Trophoblast cell (in vitro differentiated cells and primary cell): ENCODE measurements around the gene NUAK2.

Source experiments
- DNase-seq, 2 donors: peaks; one replicate each; pipeline ENCODE4 v3.0.0-alpha.2; 2016
- H2AFZ ChIP-seq: 2 replicates; pipeline ENCODE4 v1.6.1; 2013; ENCODE audit warnings: low read length, moderate library complexity, mild to moderate bottlenecking; ENCODE audit not compliant: insufficient read depth, poor library complexity
- H2AK5ac ChIP-seq: 2 replicates; pipeline ENCODE4 v1.6.1; 2013; ENCODE audit warnings: mild to moderate bottlenecking, low read length
- H2BK120ac ChIP-seq: 2 replicates; pipeline ENCODE4 v1.6.1; 2013; ENCODE audit warnings: low read length, mild to moderate bottlenecking, moderate library complexity; ENCODE audit not compliant: insufficient read depth, poor library complexity
- H2BK12ac ChIP-seq: 2 replicates; pipeline ENCODE4 v1.6.1; 2013; ENCODE audit warnings: mild to moderate bottlenecking, low read length, moderate library complexity
- H2BK5ac ChIP-seq: 2 replicates; pipeline ENCODE4 v1.6.1; 2013; ENCODE audit warnings: low read length, low read depth, moderate library complexity, mild to moderate bottlenecking; ENCODE audit not compliant: poor library complexity
- H3K14ac ChIP-seq: 2 replicates; pipeline ENCODE4 v1.6.1; 2013; ENCODE audit warnings: mild to moderate bottlenecking, low read length
- H3K18ac ChIP-seq: 2 replicates; pipeline ENCODE4 v1.6.1; 2013; ENCODE audit warnings: mild to moderate bottlenecking, low read length
- H3K23ac ChIP-seq: 2 replicates; pipeline ENCODE4 v1.6.1; 2013; ENCODE audit warnings: low read length
- H3K27ac ChIP-seq: 2 replicates; pipeline ENCODE4 v1.5.1; 2013; ENCODE audit warnings: low read depth, mild to moderate bottlenecking, inconsistent platforms, low read length, moderate library complexity
- H3K27me3 ChIP-seq: 2 replicates; pipeline ENCODE4 v1.6.1; 2013; ENCODE audit warnings: inconsistent platforms, mild to moderate bottlenecking, low read length, moderate library complexity; ENCODE audit not compliant: insufficient read depth
- H3K36me3 ChIP-seq, 2 experiments: 1 replicate in 1 of 2; 2 replicates in 1 of 2; pipeline ENCODE4 v1.6.1; 2013; ENCODE audit warnings: low read length in 2 of 2, mild to moderate bottlenecking in 2 of 2, moderate library complexity in 1 of 2; ENCODE audit not compliant: insufficient read depth in 2 of 2, control insufficient read depth in 1 of 2
- H3K4ac ChIP-seq: 2 replicates; pipeline ENCODE4 v1.6.1; 2013; ENCODE audit warnings: low read depth, mild to moderate bottlenecking, low read length, moderate library complexity
- H3K4me1 ChIP-seq, 2 experiments: 1 replicate in 1 of 2; 2 replicates in 1 of 2; pipeline ENCODE4 v1.6.1; 2013; ENCODE audit warnings: low read length in 2 of 2, mild to moderate bottlenecking in 2 of 2, moderate library complexity in 1 of 2; ENCODE audit not compliant: insufficient read depth in 2 of 2, control insufficient read depth in 1 of 2
- H3K4me2 ChIP-seq: 2 replicates; pipeline ENCODE4 v1.6.1; 2013; ENCODE audit warnings: inconsistent platforms, mild to moderate bottlenecking, low read length, moderate library complexity
- H3K4me3 ChIP-seq: 2 replicates; pipeline ENCODE4 v1.5.1; 2013; ENCODE audit warnings: mild to moderate bottlenecking, low read depth, low read length, inconsistent platforms
- H3K79me1 ChIP-seq: one replicate; pipeline ENCODE4 v1.6.1; 2013; ENCODE audit warnings: low read length
- H3K79me2 ChIP-seq: 2 replicates; pipeline ENCODE4 v1.6.1; 2013; ENCODE audit warnings: low read length, mild to moderate bottlenecking; ENCODE audit not compliant: control insufficient read depth, insufficient read depth, poor library complexity
- H3K9ac ChIP-seq: 2 replicates; pipeline ENCODE4 v1.6.1; 2013; ENCODE audit warnings: mild to moderate bottlenecking, low read length
- H3K9me3 ChIP-seq: 2 replicates; pipeline ENCODE4 v1.6.1; 2013; ENCODE audit warnings: low read depth, mild to moderate bottlenecking, control low read depth, inconsistent platforms, low read length; ENCODE audit not compliant: insufficient read depth
- H4K12ac ChIP-seq: 2 replicates; pipeline ENCODE4 v1.6.1; 2013; ENCODE audit warnings: low read depth, mild to moderate bottlenecking, low read length, moderate library complexity
- H4K8ac ChIP-seq: 2 replicates; pipeline ENCODE4 v1.6.1; 2013; ENCODE audit warnings: low read depth, mild to moderate bottlenecking, low read length, moderate library complexity
- H4K91ac ChIP-seq: one replicate; pipeline ENCODE4 v1.6.1; 2013; ENCODE audit warnings: low read depth, mild to moderate bottlenecking, low read length, moderate library complexity
- WGBS: extraction: QIAGEN DNeasy Blood & Tissue Kit; methylation state at CpG from one replicate; pipeline ENCODE4 v1.1.7; 2013; ENCODE audit warnings: missing lambda C conversion rate; ENCODE audit not compliant: insufficient read length, insufficient coverage; ENCODE audit errors: extremely low coverage; 5-methylcytosine and 5-hydroxymethylcytosine counted together

Gene NUAK2

DNA sequence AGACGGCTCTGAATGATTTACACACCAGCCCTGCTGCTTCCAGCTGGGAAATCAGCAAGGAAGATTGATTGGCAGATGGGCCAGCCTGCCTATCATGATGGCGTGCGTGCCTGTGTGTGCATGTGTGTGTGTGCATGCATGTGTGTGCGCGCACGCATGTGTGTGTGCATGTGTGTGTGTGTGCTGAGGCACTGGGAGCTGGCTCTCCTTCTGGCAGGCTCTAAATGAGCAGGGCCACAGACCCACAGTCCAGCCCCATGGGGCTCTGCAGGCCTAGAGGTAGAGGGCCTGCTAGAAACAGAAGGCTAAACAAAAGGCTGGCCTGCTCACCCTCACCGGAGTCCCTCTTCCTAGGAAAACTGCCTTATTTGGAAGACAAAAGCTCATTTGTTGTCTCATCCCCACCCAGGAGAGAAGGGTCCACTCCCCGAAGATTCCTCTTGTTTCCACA lies 29.2 kb upstream of the NUAK2 start:
- no peak overlapping the region for H3K4me3 ChIP-seq
- no peak overlapping the region for H4K8ac ChIP-seq
- no peaks in the 10 kb centered on the region for H3K36me3 ChIP-seq
- H3K27ac ChIP-seq, result no peak overlapping the region
- no peak overlapping the region for H2BK12ac ChIP-seq
- H4K91ac ChIP-seq, result peak overlapping the region; percentile 7
- H2BK5ac ChIP-seq, result no peak overlapping the region
- no peaks in the 10 kb centered on the region for H3K27me3 ChIP-seq
- H3K9me3 ChIP-seq, result peaks cover 3% of the 10 kb centered on the region
- H3K14ac ChIP-seq, result no peak overlapping the region
- no peak overlapping the region for H3K23ac ChIP-seq
- H3K4me1 ChIP-seq, result peaks cover 5 to 28% of the 10 kb centered on the region in 2 experiments
- H2AFZ ChIP-seq, result no peak overlapping the region
- no peak overlapping the region for H2BK120ac ChIP-seq
- peaks cover 13% of the 10 kb centered on the region for H3K79me1 ChIP-seq
- H3K4ac ChIP-seq, result no peak overlapping the region
- DNase-seq, result no peak
- no peak overlapping the region for H3K9ac ChIP-seq
- H4K12ac ChIP-seq, result no peak overlapping the region
- H2AK5ac ChIP-seq, result no peak overlapping the region
- H3K79me2 ChIP-seq, result no peaks in the 10 kb centered on the region
- H3K4me2 ChIP-seq, result no peak overlapping the region
- no CpG with 5 or more reads among the region's 8 CpGs for WGBS
- H3K18ac ChIP-seq, result no peak overlapping the region

DNA sequence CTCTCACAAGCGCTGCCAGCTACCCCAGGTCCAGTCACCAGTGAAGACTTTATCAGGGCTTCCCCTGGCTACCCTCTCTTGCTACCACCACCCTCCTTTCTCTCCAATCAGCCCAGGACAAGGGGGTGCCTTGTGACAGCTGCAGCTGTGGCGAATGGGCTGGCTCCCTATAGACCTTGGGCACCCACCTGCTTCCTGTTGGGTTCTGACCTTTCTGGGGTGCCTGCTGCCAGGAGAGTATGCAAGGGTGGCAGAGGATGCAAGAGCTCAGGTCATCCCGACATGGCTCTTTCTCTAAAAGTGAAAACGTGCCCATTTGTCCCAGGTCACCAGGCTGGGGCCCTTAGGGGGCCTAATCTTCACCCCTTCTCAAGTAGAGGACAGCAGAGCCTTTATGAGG lies 28.6 kb upstream of the NUAK2 start:
- no peak overlapping the region for H2AK5ac ChIP-seq
- no peak overlapping the region for H4K8ac ChIP-seq
- H3K9me3 ChIP-seq, result peaks cover 3% of the 10 kb centered on the region
- H2BK120ac ChIP-seq, result no peak overlapping the region
- H3K27ac ChIP-seq, result no peak overlapping the region
- no peaks in the 10 kb centered on the region for H3K79me2 ChIP-seq
- H3K27me3 ChIP-seq, result no peaks in the 10 kb centered on the region
- no peak overlapping the region for H2BK5ac ChIP-seq
- H4K12ac ChIP-seq, result no peak overlapping the region
- H3K18ac ChIP-seq, result no peak overlapping the region
- no peak overlapping the region for H3K9ac ChIP-seq
- peaks cover 5 to 28% of the 10 kb centered on the region in 2 experiments for H3K4me1 ChIP-seq
- DNase-seq, result no peak
- no peak overlapping the region for H3K4me3 ChIP-seq
- no peak overlapping the region for H2BK12ac ChIP-seq
- peak overlapping the region; percentile 12 for H4K91ac ChIP-seq
- H3K4me2 ChIP-seq, result no peak overlapping the region
- H2AFZ ChIP-seq, result no peak overlapping the region
- H3K23ac ChIP-seq, result no peak overlapping the region
- no peak overlapping the region for H3K14ac ChIP-seq
- H3K4ac ChIP-seq, result no peak overlapping the region
- H3K79me1 ChIP-seq, result peaks cover 13% of the 10 kb centered on the region
- H3K36me3 ChIP-seq, result no peaks in the 10 kb centered on the region
- no CpG with 5 or more reads among the region's 4 CpGs for WGBS

DNA sequence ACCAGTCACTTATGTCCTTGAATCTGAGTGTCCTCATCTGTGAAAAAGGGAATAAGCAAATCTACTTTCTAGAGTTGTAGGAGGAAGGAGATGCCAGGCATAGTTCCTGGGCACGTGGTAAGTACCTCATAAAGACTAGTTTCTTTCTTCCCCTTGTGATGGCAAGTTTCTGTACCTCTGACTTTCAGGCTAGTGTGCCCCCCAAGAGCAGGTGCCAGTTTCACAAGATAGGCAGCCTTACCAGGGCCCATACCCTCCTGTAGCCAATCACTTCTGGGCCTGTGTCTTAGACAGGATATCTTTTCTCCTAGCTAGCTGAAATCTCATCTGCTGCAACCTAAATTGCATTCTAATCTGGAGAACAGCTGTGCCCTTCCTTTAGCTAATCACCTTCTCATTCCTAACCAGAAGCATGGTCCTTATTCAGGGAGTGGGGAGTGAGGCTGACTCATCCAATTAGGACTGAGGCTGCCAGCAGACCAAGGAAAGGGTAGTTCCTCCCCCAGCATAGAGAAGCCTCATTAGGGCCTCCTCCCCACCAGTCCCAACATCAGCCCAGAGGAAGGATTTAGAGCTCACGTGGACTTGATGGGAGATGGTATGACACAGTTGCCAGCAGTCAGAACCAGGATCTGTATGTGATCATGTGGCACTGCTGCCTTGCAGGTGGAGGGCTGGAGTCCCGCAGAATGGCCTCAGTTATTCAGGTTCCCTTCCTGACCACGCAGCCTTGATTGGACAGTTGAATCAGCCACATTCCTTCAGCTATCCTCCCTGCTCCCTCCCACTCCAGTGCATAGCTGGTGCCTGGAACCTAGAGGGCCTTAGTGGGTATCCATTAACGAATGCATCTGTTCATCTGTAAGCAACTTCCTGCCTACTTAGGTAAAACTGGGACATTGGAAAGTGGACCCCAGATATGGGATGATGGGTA lies 27.3 kb upstream of the NUAK2 start:
- no peak overlapping the region for H3K4me3 ChIP-seq
- no peak overlapping the region for H3K18ac ChIP-seq
- H3K4me2 ChIP-seq, result no peak overlapping the region
- peak overlapping the region; percentile 30 for H4K91ac ChIP-seq
- H4K8ac ChIP-seq, result no peak overlapping the region
- DNase-seq, result no peak
- H2AFZ ChIP-seq, result no peak overlapping the region
- H2BK120ac ChIP-seq, result no peak overlapping the region
- no peak overlapping the region for H2AK5ac ChIP-seq
- peak overlapping the region; percentile 58 for H2BK12ac ChIP-seq
- peaks cover 5 to 35% of the 10 kb centered on the region in 2 experiments for H3K4me1 ChIP-seq
- H3K9me3 ChIP-seq, result peaks cover 3% of the 10 kb centered on the region
- peaks cover 6% of the 10 kb centered on the region for H3K27me3 ChIP-seq
- no peak overlapping the region for H3K4ac ChIP-seq
- WGBS, result no CpG with 5 or more reads among the region's 5 CpGs
- H3K79me2 ChIP-seq, result no peaks in the 10 kb centered on the region
- H3K36me3 ChIP-seq, result no peaks in the 10 kb centered on the region
- no peak overlapping the region for H3K9ac ChIP-seq
- no peak overlapping the region for H4K12ac ChIP-seq
- no peak overlapping the region for H3K14ac ChIP-seq
- no peak overlapping the region for H3K27ac ChIP-seq
- H3K79me1 ChIP-seq, result peaks cover 13% of the 10 kb centered on the region
- no peak overlapping the region for H3K23ac ChIP-seq
- H2BK5ac ChIP-seq, result no peak overlapping the region

DNA sequence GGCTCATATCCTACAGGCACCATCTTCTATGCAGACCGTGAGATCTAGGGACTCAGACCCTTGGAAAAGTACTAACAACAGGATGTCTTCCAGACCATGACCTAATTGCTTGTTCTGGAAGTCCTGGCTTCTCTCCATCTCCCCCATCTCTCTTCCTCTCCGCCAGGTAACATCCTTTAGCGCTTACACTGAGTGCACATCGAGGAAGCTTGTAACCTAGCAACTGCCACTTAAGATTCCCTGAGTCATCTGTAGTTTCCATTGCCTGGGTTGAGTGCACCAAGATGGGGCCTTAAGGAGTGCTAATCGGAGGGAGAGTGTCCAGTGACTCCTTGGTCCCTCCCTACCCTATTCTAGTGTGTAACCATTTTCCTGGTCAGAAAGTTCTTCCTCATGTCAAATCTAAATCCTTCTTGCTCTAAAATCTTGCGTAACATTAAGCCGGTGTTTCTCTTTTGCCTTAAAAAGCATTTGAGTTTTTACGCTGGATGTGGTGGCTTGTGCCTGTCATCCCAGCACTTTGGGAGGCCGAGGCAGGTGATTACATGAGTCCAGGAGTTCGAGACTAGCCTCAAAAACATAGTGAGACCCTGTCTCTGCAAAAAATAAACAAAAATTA lies 25.5 kb upstream of the NUAK2 start:
- Histone ChIP-seq H3K14ac (no peak overlapping the region), H3K4me3 (no peak overlapping the region)

More for the DNA sequence above, 25.5 kb upstream of the NUAK2 start:
- H3K79me2 ChIP-seq, result no peaks in the 10 kb centered on the region
- H4K12ac ChIP-seq, result no peak overlapping the region
- peak overlapping the region; percentile 80 for H4K91ac ChIP-seq
- no CpG with 5 or more reads among the region's 10 CpGs for WGBS
- no peak overlapping the region for H2AK5ac ChIP-seq
- H3K4ac ChIP-seq, result no peak overlapping the region
- DNase-seq, result no peak
- H2BK12ac ChIP-seq, result peak overlapping the region; percentile 74
- H3K36me3 ChIP-seq, result no peaks in the 10 kb centered on the region
- H2BK120ac ChIP-seq, result peak overlapping the region; percentile 50
- H2BK5ac ChIP-seq, result no peak overlapping the region
- H3K27me3 ChIP-seq, result peaks cover 15% of the 10 kb centered on the region
- H3K4me1 ChIP-seq, result peaks cover 13 to 39% of the 10 kb centered on the region in 2 experiments
- no peak overlapping the region for H3K4me2 ChIP-seq
- H3K9me3 ChIP-seq, result peaks cover 7% of the 10 kb centered on the region
- H3K23ac ChIP-seq, result no peak overlapping the region
- H3K9ac ChIP-seq, result no peak overlapping the region
- H4K8ac ChIP-seq, result no peak overlapping the region
- peak overlapping the region; percentile 77 for H3K27ac ChIP-seq
- no peak overlapping the region for H3K18ac ChIP-seq
- no peak overlapping the region for H2AFZ ChIP-seq
- peaks cover 16% of the 10 kb centered on the region for H3K79me1 ChIP-seq
